CD4-positive, alpha-beta T cell treated with Interleukin-4 for 4 hours (primary cell): ENCODE measurements around the gene PRR33.
A peak's percentile ranks its signal among the peaks of the same experiment; 100 is the strongest.

Experiments
- DNase-seq: peaks from one replicate; pipeline ENCODE4 v3.0.0-alpha.2; 2020

Gene PRR33

DNA sequence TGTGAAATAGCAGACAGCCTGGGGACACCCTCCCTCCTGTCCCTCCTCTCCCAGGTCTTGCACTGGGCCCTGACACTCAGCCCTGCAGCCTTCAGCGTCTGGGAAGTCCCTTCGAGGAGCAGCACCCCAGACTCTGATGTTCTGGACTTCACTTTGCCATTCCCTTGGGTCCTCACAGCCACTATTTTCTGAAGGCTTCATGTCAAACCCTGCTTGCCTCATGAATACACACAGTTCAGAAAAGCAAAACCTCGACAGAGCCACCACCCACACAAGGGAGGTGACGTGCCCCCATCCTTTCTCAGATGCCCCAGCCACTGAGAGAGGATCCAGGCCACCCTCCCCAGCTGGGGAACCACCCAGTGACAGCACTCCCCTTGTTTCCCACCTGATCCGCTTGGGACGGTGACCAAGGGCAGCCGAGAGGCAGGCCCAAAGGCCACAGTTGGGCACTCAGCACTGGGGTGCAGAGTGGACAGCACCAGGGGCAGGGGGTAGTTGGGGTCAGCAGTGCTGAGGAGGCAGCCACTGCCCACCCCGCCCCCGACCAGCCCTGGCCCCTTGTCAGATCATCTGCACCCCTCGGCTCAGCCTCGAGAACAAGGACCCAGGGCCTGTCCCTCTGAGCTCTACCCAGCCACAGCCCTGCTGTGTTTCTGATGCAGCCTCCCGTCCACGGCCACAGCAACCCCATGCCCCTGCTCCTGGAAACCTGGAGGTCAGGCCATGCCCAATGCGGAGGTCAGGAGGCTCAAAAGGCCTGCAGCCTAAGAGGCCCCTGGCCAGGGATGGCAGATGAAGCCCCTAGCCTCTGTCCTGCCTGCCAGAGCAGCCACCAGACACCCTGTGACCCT, 24.7 kb upstream of the PRR33 start:
- DNase-seq, result no peak

DNA sequence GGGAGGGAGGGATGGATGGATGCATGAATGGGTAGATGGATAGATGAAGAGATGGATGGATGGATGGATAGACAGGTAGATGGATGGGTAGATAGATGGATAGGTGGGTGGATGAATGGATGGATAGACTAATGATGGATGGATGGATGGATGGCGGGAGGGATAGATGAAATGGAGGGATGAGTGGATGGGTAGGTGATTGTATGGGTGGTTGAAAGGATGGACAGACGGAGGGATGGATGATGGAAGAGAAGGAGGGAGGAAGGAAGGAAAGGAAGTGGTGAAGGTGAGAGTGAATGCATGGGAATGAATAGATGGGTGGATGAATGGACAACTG, 24.1 kb upstream of the PRR33 start:
- no peak for DNase-seq

DNA sequence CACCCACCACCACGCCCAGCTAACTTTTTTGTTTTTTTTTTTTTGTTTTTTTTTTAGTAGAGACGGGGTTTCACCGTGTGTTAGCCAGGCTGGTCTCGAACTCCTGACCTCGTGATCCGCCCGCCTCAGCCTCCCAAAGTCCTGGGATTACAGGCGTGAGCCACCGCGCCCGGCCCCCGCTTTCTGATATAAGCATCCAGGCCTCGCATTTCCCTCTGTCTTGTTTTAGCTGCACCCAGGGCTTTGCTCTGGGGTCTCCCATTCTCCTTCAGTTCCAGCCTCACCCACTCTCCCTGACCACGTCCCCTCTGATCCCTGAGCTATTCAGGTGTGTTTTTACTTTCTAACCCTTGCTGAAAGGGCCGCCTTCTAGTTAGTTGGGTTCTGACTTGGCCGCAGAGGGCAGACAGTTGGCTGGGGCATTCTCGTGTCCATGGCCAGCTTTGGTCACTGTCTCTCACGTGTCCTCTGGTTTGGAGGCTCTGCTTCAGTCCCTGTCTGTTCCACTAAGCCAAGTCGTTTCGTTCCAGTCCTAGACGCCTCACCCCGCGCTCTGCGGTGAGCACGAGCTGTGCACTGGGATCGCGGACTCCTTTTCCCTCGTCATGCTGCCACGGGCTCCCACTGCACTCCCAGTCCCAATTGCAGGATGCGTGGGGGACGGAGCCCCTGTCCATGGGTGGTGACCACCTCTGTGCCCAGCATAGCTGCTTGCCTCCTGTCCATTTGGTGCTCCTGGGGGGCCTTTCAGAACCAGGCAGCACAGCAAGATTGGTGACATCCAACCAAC, 21.8 kb upstream of the PRR33 start:
- no peak for DNase-seq

DNA sequence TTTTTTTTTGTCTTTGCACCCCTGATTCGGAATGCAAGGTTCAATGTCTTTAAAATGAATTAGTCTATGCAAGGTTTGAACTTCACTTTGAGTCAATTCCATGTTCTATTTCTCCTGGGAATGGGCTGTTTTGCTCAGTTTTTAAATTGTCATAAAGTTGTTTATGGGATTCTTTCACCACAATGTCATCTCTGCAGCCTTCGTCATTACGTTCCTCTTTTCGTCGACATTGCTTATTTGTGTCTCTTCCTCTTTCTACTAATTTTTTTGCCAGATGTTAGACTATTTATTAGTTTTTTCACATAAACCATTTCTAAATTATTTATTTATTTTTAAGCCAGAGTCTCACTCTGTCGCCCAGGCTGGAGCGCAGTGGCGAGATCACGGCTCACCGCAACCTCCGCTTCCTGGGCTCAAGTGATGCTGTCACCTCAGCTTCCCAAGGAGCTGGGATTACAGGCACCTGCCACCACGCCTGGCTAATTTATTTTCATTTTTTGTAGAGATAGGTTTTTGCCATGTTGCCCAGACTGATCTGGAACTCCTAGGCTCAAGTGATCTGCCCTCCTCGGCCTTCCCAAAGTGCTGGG, 20.7 kb upstream of the PRR33 start:
- no peak for DNase-seq

DNA sequence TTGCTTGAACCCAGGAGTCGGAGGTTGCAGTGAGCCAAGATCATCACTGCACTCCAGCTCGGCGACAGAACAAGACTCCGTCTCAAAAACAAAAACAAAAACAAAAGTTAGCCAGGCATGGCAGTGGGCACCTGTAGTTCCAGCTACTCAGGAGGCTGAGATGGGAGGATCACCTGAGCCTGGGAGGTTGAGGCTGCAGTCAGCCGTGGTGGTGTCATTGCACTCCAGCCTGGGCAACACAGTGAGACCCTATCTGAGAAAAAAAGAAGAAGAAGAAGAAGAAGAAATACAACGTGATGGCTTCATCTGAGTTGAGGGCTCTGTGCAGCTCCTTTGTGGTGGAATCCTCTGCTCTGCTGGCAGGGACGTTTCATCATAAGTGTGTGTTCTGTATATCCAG, 17.8 kb upstream of the PRR33 start:
- DNase-seq, result no peak

DNA sequence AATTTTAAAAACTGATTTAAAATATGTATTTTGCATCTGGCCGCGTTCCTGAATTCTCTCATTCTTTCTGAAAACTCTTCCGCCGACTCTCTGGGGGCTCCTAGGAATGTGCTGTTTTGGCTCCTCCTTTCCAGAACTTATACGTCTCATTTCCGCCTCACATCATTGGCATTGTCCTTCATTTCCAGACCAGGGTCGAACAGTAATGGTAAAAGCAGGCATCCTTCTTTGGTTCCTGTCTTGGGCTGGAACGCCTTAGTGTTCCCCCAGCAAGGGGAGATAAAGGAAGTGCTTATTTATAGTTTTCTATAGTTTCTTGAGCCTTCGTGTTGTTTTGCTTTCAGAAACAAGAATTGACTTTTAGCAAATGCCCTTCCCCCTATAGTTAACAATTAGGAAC, 16.9 kb upstream of the PRR33 start:
- no peak for DNase-seq

GRCh38 chr11:1906611-1907423, 15.1 kb upstream of the PRR33 start:
- no peak for DNase-seq

- DNase-seq, result no peak
These were observed 14.5 kb upstream of the PRR33 start for GRCh38 chr11:1906181-1906580.

DNA sequence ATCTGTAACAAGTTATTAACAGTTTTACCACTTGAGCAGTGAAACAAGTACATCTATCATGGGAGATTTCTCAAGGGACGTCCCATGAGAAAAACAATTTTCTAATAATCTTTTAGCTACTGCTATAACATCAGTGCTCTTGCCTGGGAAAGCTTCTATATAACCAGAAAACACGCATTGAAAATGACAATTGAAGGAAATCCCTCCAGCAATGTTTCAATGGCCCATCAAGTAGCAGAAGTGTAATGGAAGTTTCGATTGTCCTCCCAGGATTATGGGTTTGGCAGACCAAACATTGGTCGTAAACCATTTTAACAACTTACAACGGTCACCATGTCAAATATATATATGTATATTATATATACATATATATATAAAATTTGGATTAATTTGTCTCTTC, 8.0 kb upstream of the PRR33 start:
- no peak for DNase-seq

DNA sequence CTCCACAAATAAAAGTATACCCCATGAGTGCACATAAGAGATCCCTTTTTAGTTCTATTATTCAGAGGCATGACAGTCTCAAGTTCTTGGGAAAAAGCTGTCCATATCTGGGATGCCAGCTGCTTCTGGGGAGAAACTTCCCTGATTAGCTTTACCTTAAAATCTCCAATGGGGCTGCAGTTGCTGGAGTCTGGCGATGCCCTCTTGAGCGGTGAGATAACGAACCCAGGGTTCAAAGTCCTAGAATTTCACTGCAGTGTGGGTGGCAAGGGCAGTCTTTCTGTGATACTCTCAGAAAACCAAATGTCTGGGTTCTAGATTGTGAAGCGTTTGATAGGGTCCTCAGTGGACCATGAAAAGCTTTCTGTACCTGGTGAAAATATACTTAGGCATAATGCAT, 7.4 kb upstream of the PRR33 start:
- no peak for DNase-seq

GRCh38 chr11:1896923-1897322, 5.2 kb upstream of the PRR33 start:
- DNase-seq, result no peak

- DNase-seq, result no peak
These were observed 4.8 kb upstream of the PRR33 start for GRCh38 chr11:1896468-1896867.

DNA sequence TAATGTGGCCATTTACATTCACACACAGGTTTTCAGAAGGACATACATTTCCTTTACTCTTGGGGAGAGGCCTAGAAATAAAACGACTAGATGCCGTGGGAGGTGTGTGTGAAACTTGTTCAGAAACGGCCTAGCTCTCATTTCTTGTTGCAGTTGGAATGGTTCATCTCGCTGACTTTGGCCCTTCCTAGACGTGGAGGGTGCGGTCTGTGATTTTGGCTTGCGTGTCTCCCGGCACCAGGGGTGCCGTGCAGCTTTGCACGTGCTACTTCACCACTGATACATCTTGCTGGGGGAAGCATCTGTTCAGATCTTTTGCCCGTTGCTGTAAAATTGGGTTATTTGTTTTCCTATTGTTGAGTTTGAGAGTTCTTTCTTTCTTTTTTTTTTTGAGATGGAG, 3.1 kb upstream of the PRR33 start:
- DNase-seq, result no peak

DNA sequence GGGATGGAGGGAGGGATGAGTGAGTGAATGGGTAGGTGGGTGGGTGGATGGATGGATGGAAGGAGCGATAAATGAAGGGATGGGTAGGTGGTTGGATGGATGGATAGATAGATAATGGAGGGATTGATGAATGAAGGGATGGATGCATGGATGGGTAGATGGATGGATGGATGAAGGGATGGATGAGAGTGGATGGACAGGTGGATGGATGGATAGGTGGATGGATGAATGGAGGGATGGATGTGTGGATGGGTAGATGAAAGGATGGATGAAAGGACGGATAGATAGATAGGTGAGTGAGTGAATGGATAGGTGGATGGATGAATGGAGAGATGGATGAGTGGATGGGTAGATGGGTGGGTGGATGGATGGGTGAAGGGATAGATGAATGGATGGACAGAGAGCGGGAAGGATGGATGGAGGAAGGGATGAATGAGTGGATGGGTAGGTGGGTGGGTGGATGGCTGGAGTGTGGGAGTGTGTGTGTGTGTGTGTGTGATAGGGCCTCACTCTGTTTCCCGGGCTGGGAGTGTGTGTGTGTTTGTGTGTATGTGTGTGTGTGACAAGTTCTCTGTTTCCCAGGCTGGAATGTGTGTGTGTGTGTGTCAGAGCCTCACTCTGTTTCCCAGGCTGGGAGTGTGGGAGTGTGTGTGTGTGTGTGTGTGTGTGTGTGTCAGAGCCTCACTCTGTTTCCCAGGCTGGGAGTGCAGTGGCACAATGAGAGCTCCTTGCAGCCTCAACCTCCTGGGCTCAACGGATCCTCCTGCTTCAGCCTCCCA, 2.1 kb upstream of the PRR33 start:
- no peak for DNase-seq

GRCh38 chr11:1892558-1892957, 863 bp upstream of the PRR33 start:
- no peak for DNase-seq

- DNase-seq, result no peak
These were observed 421 bp upstream of the PRR33 start for GRCh38 chr11:1892116-1892515.

DNA sequence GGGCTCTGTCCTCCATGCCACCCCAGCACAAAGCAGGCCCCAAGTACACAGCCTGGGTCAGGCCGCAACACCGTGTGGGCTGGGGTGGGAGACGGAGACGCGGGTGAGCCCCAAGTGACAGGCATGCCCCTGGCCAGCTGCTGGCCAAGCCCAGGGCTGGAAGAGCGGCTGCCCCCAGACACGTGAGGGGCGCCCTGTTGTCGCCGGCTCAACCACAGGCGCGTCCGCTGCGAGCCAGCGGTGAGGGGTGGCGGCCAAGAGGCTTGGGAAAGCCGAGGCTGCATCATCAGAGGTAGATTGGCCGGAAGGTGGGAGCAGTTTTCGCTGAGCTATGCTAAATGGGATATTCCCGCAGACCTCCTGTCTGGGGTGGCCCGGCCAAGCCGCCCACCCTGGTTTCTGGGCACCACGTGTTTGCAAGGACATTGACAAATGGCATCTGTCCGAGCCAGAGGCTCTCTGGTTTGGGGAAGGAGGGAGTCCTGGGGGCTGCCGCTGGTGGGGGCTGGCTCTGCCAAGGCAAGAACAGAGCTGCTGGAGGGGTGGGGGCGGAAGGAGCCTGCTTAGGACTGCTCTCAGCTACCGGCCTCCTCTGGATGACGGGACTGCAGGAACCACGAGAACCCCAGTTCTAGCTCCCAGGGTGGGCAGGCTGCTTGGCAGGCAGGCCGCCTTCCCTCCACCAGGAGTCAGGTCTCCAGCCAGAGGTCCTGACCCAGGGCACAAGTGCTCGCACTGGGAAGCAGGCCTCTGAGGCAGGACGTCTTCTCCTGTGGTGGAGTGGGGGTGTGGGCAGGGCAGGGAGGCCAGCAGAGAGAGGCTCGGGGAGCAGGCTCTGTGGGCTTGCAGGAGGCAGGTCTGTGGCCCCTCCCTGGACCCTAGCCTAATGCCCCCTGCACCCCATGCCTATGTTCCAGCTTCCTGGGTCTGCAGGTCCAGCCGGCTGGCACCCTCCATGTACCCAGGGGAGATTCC, 552 bp downstream of the PRR33 start:
- DNase-seq, result no peak

- DNase-seq, result no peak
These were observed 1.5 kb downstream of the PRR33 start for GRCh38 chr11:1889941-1890855.

DNA sequence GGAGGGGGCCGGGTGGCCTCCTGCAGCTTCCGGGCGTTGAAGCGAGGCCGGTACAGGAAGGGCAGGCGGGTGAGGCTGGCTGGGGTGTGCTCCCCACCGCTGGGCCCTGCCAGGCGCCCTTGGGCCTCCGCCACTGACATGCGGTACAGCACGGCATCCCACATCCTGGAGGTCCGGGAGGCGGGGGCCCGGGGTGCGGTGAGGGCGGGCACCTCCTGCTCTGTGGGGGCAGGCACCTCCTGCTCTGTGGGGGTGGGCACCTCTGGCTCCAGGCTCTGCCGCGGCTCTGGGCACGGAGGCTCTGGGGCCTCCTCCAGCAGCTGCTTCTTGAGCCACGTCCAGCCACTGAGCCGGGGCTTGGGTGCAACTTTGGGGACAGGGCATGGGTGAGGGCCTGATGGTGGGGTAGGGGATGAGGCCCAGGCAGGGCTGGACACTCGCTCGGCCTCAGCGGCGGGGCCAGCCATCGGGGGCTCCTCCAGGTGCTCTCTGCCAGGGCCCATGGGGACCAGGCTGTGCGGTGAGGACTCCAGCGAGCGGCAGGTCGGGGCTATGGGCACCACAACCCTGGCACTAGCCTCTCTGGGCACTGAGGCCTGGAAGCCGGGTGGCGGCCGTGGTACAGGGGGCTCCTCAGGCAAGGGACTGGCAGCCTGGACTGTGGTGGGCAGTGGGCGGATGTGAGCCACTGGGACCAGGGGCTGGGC, 2.3 kb downstream of the PRR33 start:
- DNase-seq, result peak; percentile 66
